ENCODE measurements around the gene CBLIF.
A peak's percentile ranks its signal among the peaks of the same experiment; 100 is the strongest.
"Not testable (repeated sequence)": the region's sequence is repeated elsewhere in the genome, so short reads cannot be mapped to it uniquely, and the experiment has no call there.

CBLIF gene

DNA sequence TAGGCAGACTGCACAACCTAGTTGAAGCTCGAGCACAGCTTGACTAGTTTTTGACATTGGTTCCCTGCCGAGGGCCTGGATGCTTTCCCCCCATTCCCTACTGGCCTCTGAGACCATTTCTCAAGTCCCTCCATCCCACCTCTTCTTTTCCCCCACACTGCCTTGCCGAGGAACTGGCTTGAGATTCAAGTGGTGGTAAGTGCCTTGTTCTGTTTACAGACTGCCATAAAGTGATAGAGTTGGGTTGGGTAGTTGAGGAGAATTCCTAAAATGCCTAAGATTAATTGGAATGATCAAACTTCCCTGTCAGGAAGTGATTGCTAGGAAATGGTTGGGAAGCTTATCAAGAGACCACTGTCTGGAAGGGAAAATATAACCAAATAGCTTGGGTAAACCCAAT lies 50.9 kb downstream of the CBLIF start:
- no peak for DNase-seq (ENCODE audit: low spot score)

DNA sequence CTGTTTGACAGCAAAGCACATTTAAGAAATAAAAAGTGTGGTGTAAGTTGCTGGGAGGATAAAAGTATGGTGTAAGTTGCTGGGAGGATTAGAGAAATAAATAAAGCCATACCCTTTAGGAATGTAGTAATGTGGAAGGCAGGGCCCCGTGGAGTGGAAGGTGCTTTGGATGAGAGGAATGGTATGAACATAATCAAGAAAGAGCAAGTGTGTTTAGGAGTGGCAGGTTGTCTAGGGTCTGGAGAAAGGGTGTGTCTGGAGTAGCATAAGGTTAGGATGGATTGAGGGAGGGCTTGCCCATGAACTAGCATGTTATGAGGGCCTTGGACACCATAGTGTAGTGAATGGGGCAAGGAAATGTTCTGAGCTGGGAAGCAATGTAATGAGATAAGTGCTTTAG lies 52.8 kb downstream of the CBLIF start:
- DNase-seq (ENCODE audit: low spot score): no peak

DNA sequence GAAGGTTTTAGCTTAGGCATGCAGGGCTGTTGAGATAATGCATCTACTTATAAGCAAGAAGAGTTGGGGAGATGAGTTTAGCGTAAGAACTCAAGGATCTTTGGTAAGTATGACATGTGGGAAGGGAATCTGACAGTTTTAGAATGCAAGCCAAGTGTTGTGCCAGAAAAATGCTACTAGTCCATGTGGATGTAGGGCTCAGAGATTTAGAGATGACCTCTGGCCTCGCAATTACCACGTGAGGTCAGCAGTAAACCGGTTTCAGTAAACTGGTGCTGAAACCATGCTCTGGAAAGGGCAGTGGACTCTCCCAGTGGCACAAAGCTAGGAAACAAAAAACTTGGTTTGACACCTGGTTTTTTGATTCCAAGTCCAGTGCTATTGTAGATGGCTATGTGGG lies 53.7 kb downstream of the CBLIF start:
- no peak for DNase-seq (ENCODE audit: low spot score)

DNA sequence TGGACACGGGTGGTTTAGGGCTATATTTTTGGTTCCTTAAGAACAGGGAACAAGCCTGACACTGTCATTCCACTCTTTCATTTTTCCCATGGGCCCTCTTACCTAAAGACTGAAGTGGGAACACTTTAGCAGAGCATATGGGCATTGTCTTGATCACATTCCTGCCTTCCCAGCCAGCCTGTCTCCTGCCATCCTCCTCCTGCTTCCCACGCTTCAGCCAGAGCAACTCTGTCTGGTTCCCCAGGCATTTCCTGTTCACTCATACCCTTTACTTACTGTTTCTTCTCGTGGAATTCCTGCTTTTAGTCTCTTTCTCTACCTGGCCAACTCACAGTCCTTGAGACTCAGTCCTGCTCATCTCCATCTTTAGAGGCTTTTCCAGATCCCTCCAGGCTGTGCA lies 57.5 kb downstream of the CBLIF start:
- DNase-seq (ENCODE audit: low spot score): peak; percentile 70

DNA sequence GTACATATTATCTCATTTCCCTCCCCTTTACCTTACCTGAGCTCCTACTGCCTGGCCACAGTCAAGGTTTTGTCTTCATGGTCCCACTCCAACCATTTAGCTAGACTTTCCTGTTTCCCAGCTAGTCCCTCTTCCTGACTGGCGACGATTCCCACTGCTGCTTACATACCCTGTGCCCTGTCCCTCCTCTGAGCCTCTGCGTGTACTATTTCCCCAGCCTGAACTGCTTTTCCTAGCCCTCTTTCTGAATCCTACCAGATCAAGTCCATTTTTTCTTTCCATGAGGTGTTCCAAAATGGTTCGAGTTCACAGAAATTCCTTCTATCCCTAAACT lies 58.1 kb downstream of the CBLIF start:
- DNase-seq (ENCODE audit: low spot score): no peak

DNA sequence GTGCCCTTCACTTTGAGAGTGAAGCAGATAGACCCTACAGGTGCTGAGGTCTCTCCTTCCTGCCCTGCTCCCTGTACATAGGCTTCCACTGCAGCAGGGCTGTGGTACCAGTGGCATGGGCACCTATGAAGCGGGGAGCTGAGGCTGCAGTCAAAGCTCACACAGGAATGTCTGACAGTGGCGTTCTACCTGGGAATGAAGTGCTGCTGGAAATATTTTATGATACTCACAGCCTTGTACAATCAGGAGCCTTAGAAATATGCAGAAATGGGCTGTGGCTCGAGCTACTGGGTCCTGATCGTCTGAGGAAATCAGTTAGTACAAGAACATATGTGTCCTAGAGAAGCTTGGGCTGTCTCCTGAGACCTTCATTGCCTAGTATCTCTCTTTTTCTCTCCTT lies 59.5 kb downstream of the CBLIF start:
- DNase-seq (ENCODE audit: low spot score): no peak

DNA sequence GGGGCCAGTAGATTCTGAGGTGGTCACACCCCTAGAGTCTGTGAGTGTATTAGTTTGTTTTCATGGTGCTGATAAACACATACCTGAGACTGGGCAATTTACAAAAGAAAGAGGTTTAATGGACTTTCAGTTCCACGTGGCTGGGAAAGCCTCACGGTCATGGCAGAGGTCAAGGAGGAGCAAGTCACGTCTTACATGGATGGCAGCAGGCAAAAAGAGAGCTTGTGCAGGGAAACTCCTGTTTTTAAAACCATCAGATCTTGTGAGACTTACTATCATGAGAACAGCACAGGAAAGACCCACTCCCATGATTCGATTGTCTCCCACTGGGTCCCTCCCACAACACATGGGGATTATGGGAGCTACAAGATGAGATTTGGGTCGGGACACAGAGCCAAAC lies 60.9 kb downstream of the CBLIF start:
- DNase-seq (ENCODE audit: low spot score): not testable (repeated sequence)

DNA sequence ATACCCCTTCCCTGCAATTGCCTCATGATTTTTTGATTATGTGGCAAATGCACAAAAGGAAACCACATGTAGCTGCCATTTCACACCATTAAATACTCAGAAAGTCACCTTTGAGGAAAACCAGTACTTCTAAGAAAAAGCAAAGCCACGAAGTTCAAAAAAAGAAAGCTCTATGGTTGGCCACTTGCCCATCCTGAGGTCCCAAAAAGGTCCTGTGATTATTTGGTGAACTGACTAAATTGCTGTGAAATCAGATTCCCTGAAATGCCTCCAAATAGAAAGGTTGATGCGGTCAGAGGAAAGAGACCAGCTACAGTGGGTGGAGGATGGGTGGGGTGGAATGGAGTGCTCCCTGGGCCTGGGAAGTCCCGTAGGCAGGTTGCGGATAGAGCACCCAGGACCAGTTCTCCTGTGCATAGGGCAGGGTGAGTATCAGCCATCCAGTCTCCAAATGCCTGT lies 61.6 kb downstream of the CBLIF start:
- DNase-seq (ENCODE audit: low spot score): no peak

DNA sequence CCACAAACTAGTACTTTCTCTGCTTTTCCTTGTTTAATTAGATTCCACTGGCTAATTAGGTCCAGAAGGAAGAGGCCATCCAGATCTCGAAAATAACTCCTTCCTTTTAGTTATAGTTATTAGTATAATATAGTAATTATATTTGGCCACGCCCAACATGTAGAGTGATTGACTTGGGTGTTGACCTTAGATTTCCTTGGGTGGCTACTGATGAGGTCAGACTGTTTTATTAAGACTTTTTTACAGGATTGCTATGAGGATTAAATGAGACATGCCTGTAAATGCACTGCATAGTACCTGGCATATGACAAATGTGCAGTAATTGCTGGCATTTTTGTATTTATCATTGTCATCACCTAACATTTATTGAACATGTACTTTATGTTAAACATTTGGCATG lies 63.2 kb downstream of the CBLIF start:
- no peak for DNase-seq (ENCODE audit: low spot score)

DNA sequence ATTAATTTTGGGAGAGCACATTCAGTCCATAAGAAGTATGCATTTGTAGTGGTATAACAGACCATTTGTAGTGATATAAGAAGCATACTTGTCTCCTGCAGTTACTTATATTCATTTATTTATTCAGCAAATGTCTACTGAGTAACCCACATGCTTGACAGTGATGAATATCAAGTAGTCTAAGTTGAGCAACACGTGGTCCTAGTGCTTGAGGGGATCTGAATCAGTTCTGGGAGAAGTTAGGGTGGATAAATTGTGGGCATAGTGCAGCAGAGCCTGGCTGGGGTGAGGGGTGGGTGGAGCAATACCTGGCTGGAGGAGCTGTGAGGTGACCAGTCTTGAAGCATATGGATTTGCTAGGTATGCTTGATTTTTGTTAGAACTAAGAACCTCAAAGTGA lies 65.8 kb downstream of the CBLIF start:
- no peak for DNase-seq (ENCODE audit: low spot score)

Data from hepatic stellate cell (primary cell).